ENCODE measurements around the gene H2AZ1. TPM values are rescaled to one million over a fixed set of nuclear protein-coding genes. Genes with fewer than 3 reads are reported as not detected.

The H2AZ1 gene
- total and polyA plus RNA-seq, 4 donors: 28.5 to 139 (median 103) TPM

GRCh38 chr4:99946356-99947189, 3.5 kb downstream of the H2AZ1 start, which contains the start of gene DNAJB14:
Gene DNAJB14, minus strand, starts transcription at chr4:99946618. Its CDS starts 47 bp downstream, at chr4:99946571.
- Histone ChIP-seq H3K27me3 (ENCODE audit: control insufficient read depth in 4 of 4, insufficient read depth in 4 of 4, low read length in 3 of 4) (no peaks in the 10 kb centered on the region), H3K4me1 (ENCODE audit: control insufficient read depth in 4 of 4, insufficient read depth in 4 of 4, low read length in 3 of 4) (peaks cover 3 to 36% (median 24%) of the 10 kb centered on the region in 4 donors), H3K4me3 (ENCODE audit: low read depth in 1 of 3, low read length in 3 of 3) (peak within 1 kb of the TSS; percentile 63 to 98 (median 93)), H3K9ac (ENCODE audit: low read depth in 1 of 2, low read length in 2 of 2) (peak within 1 kb of the TSS; percentile 75 to 76), H3K9me3 (ENCODE audit: control insufficient read depth in 4 of 4, low read length in 3 of 4) (no peaks in the 10 kb centered on the region), H3K36me3 (ENCODE audit: control insufficient read depth in 4 of 4, insufficient read depth in 3 of 4, low read depth in 1 of 4, low read length in 3 of 4) (no peaks in the 10 kb centered on the region), H3K27ac (ENCODE audit: low read depth in 1 of 2, low read length in 2 of 2) (peak within 1 kb of the TSS; percentile 84 to 90)
- under 1% methylated on average over 87 of the region's 87 CpGs for WGBS
- TF ChIP-seq HNF4A (conservative IDR thresholded peaks at IDR 0.05) (peak in 1 of 2 donors; percentile 10), REST (IDR thresholded peaks at IDR 0.05) (no peak), CTCF (IDR thresholded peaks at IDR 0.05; ENCODE audit: low read depth, low read length, missing input control) (no peak), NR2F2 (IDR thresholded peaks at IDR 0.05) (no peak), SP1 (IDR thresholded peaks at IDR 0.05) (no peak), EGR1 (IDR thresholded peaks at IDR 0.05; ENCODE audit: low read depth in 2 of 2) (no peak), ATF3 (IDR thresholded peaks at IDR 0.05) (no peak), RAD21 (IDR thresholded peaks at IDR 0.05) (no peak), YY1 (IDR thresholded peaks at IDR 0.05) (no peak), RXRA (IDR thresholded peaks at IDR 0.05) (no peak), ZBTB33 (IDR thresholded peaks at IDR 0.05) (no peak), MAX (IDR thresholded peaks at IDR 0.05) (no peak), TAF1 (conservative IDR thresholded peaks at IDR 0.05) (no peak), GABPA (IDR thresholded peaks at IDR 0.05 in 1 of 2, conservative IDR thresholded peaks at IDR 0.05 in 1 of 2) (peak; percentile 44 to 60), FOXA1 (IDR thresholded peaks at IDR 0.05) (no peak), FOXA2 (IDR thresholded peaks at IDR 0.05) (no peak)
- peak; percentile 75 for DNase-seq (ENCODE audit: low spot score)
